ENCODE data around the gene MLX. TPM values are rescaled to one million over a fixed set of nuclear protein-coding genes. Genes with fewer than 3 reads are reported as not detected.

Gene MLX
- total and polyA plus RNA-seq, 2 donors (not counting 1 experiment from before 2014, with no cell fraction given) = 62.4 to 66.6 TPM

DNA sequence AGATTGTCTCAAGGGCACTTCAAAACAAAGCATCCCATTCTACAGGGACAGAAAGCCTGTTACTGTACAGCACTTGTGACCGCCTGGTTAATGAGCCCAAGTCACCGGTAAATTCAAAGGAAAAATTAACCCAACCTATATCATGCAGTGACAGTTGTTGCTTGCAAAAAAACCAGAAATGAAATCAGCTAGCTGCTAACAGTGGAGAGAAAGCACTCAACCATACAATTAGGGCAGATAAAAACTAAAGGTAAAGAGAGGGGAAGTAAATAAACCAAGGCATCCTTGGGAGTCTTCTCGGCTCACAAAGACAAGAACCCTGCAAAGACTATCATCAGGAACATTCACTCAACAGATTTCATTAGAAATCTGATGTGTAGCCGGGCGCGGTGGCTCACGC lies 36.4 kb downstream of the MLX start:
- H3K9ac ChIP-seq (ENCODE audit: low read length) = no peak overlapping the region
- H3K79me2 ChIP-seq (ENCODE audit: control insufficient read depth, insufficient read depth, low read length) = peaks cover 99% of the 10 kb centered on the region
- peak overlapping the region; percentile 42 for H3K4me2 ChIP-seq (replicated peaks; ENCODE audit: low read depth, low read length, poor library complexity, severe bottlenecking)
- no peaks in the 10 kb centered on the region for H3K27me3 Mint-ChIP-seq
- 100% methylated on average over 4 of the region's 7 CpGs for WGBS (ENCODE audit: insufficient coverage)
- TF ChIP-seq, protein P1, sequence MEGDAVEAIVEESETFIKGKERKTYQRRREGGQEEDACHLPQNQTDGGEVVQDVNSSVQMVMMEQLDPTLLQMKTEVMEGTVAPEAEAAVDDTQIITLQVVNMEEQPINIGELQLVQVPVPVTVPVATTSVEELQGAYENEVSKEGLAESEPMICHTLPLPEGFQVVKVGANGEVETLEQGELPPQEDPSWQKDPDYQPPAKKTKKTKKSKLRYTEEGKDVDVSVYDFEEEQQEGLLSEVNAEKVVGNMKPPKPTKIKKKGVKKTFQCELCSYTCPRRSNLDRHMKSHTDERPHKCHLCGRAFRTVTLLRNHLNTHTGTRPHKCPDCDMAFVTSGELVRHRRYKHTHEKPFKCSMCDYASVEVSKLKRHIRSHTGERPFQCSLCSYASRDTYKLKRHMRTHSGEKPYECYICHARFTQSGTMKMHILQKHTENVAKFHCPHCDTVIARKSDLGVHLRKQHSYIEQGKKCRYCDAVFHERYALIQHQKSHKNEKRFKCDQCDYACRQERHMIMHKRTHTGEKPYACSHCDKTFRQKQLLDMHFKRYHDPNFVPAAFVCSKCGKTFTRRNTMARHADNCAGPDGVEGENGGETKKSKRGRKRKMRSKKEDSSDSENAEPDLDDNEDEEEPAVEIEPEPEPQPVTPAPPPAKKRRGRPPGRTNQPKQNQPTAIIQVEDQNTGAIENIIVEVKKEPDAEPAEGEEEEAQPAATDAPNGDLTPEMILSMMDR (IDR thresholded peaks at IDR 0.05) = no peak
- peaks cover 0 to 25% of the 10 kb centered on the region in 2 experiments for H3K36me3 ChIP-seq (replicated peaks in 1 of 2; ENCODE audit: control extremely low read depth in 1 of 2, control insufficient read depth in 1 of 2, extremely low read depth in 1 of 2, insufficient read depth in 2 of 2, low read length in 1 of 2)
- peak overlapping the region in 1 of 2 donors; percentile 49 for H3K27ac ChIP-seq (ENCODE audit: low read length in 2 of 2)
- intact Hi-C loops (cut with micrococcal nuclease) = no loop called here
- peak overlapping the region; percentile 2 for H3K4me3 Mint-ChIP-seq
- H3K4me3 ChIP-seq (ENCODE audit: control extremely low read depth in 1 of 5, extremely low read depth in 1 of 5, insufficient read depth in 1 of 5, low read depth in 2 of 5, low read length in 4 of 5) = no peak overlapping the region
- H3K4me1 Mint-ChIP-seq = peaks cover 64% of the 10 kb centered on the region
- peak; percentile 37 for DNase-seq
- ATAC-seq (ENCODE audit: low read depth) = peak; percentile 49
- H3K9me3 Mint-ChIP-seq (ENCODE audit: insufficient read depth) = no peaks in the 10 kb centered on the region
- peaks cover 94% of the 10 kb centered on the region for H4K20me1 ChIP-seq (ENCODE audit: control insufficient read depth, insufficient read depth, low read length, poor library complexity, severe bottlenecking)
- H3K9me3 ChIP-seq (ENCODE audit: control extremely low read depth in 1 of 3, control insufficient read depth in 2 of 3, insufficient read depth in 1 of 3, low read length in 2 of 3) = no peaks in the 10 kb centered on the region
- ChIA-PET POLR2A (no interaction called here), CTCF (interaction anchor here (3.8 kb wide), 1 partner anchor 25 kb away, joined by 22 read pairs; the partner anchor contains the start of gene PSMC3IP)
- H3K27ac Mint-ChIP-seq = peak overlapping the region; percentile 67
- no peak overlapping the region for H2AFZ ChIP-seq (ENCODE audit: insufficient read depth, low read depth, low read length, poor library complexity, severe bottlenecking)
- H3K4me1 ChIP-seq (ENCODE audit: control insufficient read depth in 2 of 2, insufficient read depth in 2 of 2, low read length in 2 of 2) = peaks cover 51% of the 10 kb centered on the region in 2 donors
- H3K27me3 ChIP-seq (replicated peaks in 1 of 4; ENCODE audit: control extremely low read depth in 1 of 4, control insufficient read depth in 3 of 4, insufficient read depth in 4 of 4, low read length in 3 of 4) = no peaks in the 10 kb centered on the region

DNA sequence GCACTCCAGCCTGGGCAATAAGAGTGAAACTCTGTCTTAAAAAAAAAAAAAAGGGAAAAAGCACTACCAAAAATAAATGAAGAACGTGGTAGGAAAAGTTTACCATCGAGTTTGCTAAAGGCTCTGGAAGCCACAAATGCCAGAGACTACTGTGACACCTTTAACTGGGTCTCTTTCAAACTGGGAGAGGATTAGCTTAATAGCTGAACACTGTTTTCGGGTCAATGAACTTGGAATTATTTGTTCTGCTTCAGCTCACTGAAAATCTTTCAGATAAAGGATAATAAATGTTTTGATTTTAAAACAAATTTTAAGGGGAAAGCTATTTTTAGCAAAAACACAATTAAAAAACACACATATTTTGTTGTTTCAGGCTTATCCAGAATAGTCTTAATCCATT lies 40.9 kb downstream of the MLX start:
- Histone ChIP-seq H3K9ac (ENCODE audit: low read length) (peak overlapping the region; percentile 91), H3K79me2 (ENCODE audit: control insufficient read depth, insufficient read depth, low read length) (peaks cover 71% of the 10 kb centered on the region), H3K4me3 (ENCODE audit: control extremely low read depth in 1 of 5, extremely low read depth in 1 of 5, insufficient read depth in 1 of 5, low read depth in 2 of 5, low read length in 4 of 5) (peak overlapping the region; percentile 73 to 94 (median 83)), H4K20me1 (ENCODE audit: control insufficient read depth, insufficient read depth, low read length, poor library complexity, severe bottlenecking) (peaks cover 56% of the 10 kb centered on the region), H3K4me1 (ENCODE audit: control insufficient read depth in 2 of 2, insufficient read depth in 2 of 2, low read length in 2 of 2) (peaks cover 48 to 51% of the 10 kb centered on the region in 2 donors), H3K9me3 (ENCODE audit: control extremely low read depth in 1 of 3, control insufficient read depth in 2 of 3, insufficient read depth in 1 of 3, low read length in 2 of 3) (no peaks in the 10 kb centered on the region), H3K27ac (ENCODE audit: low read length in 2 of 2) (peak overlapping the region in 1 of 2 donors; percentile 95), H3K27me3 (replicated peaks in 1 of 4; ENCODE audit: control extremely low read depth in 1 of 4, control insufficient read depth in 3 of 4, insufficient read depth in 4 of 4, low read length in 3 of 4) (no peaks in the 10 kb centered on the region), H3K36me3 (replicated peaks in 1 of 2; ENCODE audit: control extremely low read depth in 1 of 2, control insufficient read depth in 1 of 2, extremely low read depth in 1 of 2, insufficient read depth in 2 of 2, low read length in 1 of 2) (peaks cover 0 to 17% of the 10 kb centered on the region in 2 experiments), H3K4me2 (replicated peaks; ENCODE audit: low read depth, low read length, poor library complexity, severe bottlenecking) (peak overlapping the region; percentile 82), H2AFZ (ENCODE audit: insufficient read depth, low read depth, low read length, poor library complexity, severe bottlenecking) (no peak overlapping the region)
- peak overlapping the region; percentile 98 for H3K27ac Mint-ChIP-seq
- WGBS (ENCODE audit: insufficient coverage) = no CpG with 5 or more reads among the region's 3 CpGs
- ATAC-seq (ENCODE audit: low read depth) (no peak), DNase-seq (no peak)
- ChIA-PET CTCF (interaction anchor here (0.7 to 3.3 kb wide), 13 partner anchors 10 to 456 kb away, joined by 3 to 35 read pairs (median 3); partner anchors contain the start of gene PSMC3IP), POLR2A (interaction anchor here (0.7 to 3.0 kb wide), 5 partner anchors 16 to 75 kb away, joined by 3 to 19 read pairs (median 5); partner anchors contain the start of genes PLEKHH3 and PSMC3IP)
- no peaks in the 10 kb centered on the region for H3K9me3 Mint-ChIP-seq (ENCODE audit: insufficient read depth)
- intact Hi-C loops (cut with micrococcal nuclease) = no loop called here
- TF ChIP-seq EZH2 (IDR thresholded peaks at IDR 0.05; ENCODE audit: borderline replicate concordance, insufficient read depth, low read depth, low read length, poor library complexity, severe bottlenecking) = no peak
- TF ChIP-seq, protein P1 (IDR thresholded peaks at IDR 0.05) = no peak
- peak overlapping the region; percentile 100 for H3K4me3 Mint-ChIP-seq
- H3K4me1 Mint-ChIP-seq = peaks cover 63% of the 10 kb centered on the region
- H3K27me3 Mint-ChIP-seq = no peaks in the 10 kb centered on the region
